GM12878 (cell line): ENCODE measurements around the gene PITRM1. TPM values are rescaled to one million over a fixed set of nuclear protein-coding genes. Genes with fewer than 3 reads are reported as not detected.

Experiments used
- ATAC-seq: fragments of 200-7000 bp; cut with Tn5 transposase; 3 replicates; pipeline ENCODE4 v1.9.1; 2020; ENCODE audit warnings: mild to moderate bottlenecking, moderate library complexity
- BruUV-seq: library from RNA; stranded (reverse); fragments of 400-500 nt; replicated peaks from 2 replicates; lab custom pipeline; 2021; lab: Mats Ljungman, UMichigan
- CTCF ChIA-PET: fragments of 300-600 bp; sonication (Branson Sonifier 250); formaldehyde crosslinking; extraction: SDS; loops from one replicate; lab custom pipeline; 2021; ENCODE audit warnings: inconsistent platforms; lab: Yijun Ruan, JAX
- POLR2A ChIA-PET: fragments of 350-600 bp; formaldehyde crosslinking; extraction: SDS; loops from one replicate; lab custom pipeline; 2021; ENCODE audit warnings: inconsistent platforms; lab: Charles Lee
- RAD21 ChIA-PET: fragments of 300-600 bp; sonication (Branson Sonifier 250); formaldehyde crosslinking; loops from one replicate; lab custom pipeline; 2023; ENCODE audit warnings: antibody characterized with exemption; ENCODE audit not compliant: unreplicated experiment; lab: Charles Lee
- SMC1A ChIA-PET: fragments of 300-600 bp; sonication (Branson Sonifier 250); formaldehyde crosslinking; loops from one replicate; lab custom pipeline; 2023; ENCODE audit not compliant: unreplicated experiment, uncharacterized antibody; lab: Charles Lee
- DNase-seq: peaks from one replicate; pipeline ENCODE4 v3.0.0-alpha.2; 2011; ENCODE audit warnings: low read depth, low spot score
- FAIRE-seq: peaks from 3 replicates; lab custom pipeline; 2011; peaks lifted over from hg19 to GRCh38; lab: Jason Lieb, UNC
- H2AFZ ChIP-seq: 2 replicates; pipeline ENCODE4 v1.6.0; 2011; ENCODE audit warnings: low read depth, low read length, control low read depth; ENCODE audit not compliant: control insufficient read depth
- H3K27ac ChIP-seq: 2 replicates; pipeline ENCODE4 v1.5.1; 2011; ENCODE audit warnings: control low read depth; ENCODE audit not compliant: control insufficient read depth, insufficient read depth
- H3K27me3 ChIP-seq, 2 experiments: replicated peaks in 1 of 2; 2 replicates each; pipeline versions ENCODE4 v1.6.0 to v1.6.1; 2011; ENCODE audit warnings: low read length in 1 of 2; ENCODE audit not compliant: control insufficient read depth in 2 of 2, insufficient read depth in 2 of 2
- H3K36me3 ChIP-seq, 2 experiments: 2 replicates each; pipeline ENCODE4 v1.5.1; 2011; ENCODE audit warnings: low read length in 1 of 2; ENCODE audit not compliant: control insufficient read depth in 2 of 2, insufficient read depth in 2 of 2
- H3K4me1 ChIP-seq: 2 replicates; pipeline ENCODE4 v1.6.1; 2011; ENCODE audit warnings: mild to moderate bottlenecking, low read length, moderate library complexity, mixed read lengths; ENCODE audit not compliant: control insufficient read depth, insufficient read depth
- H3K4me2 ChIP-seq: 2 replicates; pipeline ENCODE4 v1.6.0; 2011; ENCODE audit warnings: control low read depth; ENCODE audit not compliant: control insufficient read depth, insufficient read depth
- H3K4me3 ChIP-seq: fragments of 200-600 bp; sonication (generic); 2 replicates; pipeline ENCODE4 v1.5.1; 2016
- H3K79me2 ChIP-seq: 2 replicates; pipeline ENCODE4 v1.6.0; 2011; ENCODE audit warnings: low read length; ENCODE audit not compliant: control insufficient read depth, insufficient read depth
- H3K9ac ChIP-seq: 2 replicates; pipeline ENCODE4 v1.8.0; 2011; ENCODE audit warnings: low read length, control low read depth, mixed read lengths; ENCODE audit not compliant: control insufficient read depth, insufficient read depth
- H3K9me3 ChIP-seq: replicated peaks from 3 replicates; pipeline ENCODE4 v1.5.1; 2011; ENCODE audit warnings: mild to moderate bottlenecking, low read length; ENCODE audit not compliant: control insufficient read depth, insufficient read depth
- H4K20me1 ChIP-seq: 2 replicates; pipeline ENCODE4 v1.6.0; 2011; ENCODE audit not compliant: control insufficient read depth, insufficient read depth
- BCL11A ChIP-seq: IDR thresholded peaks from 2 replicates; pipeline ENCODE4 v1.6.1; 2011; ENCODE audit warnings: low read depth, low read length
- CHD4 ChIP-seq: fragments of 200-600 bp; sonication (generic); IDR thresholded peaks from 2 replicates; pipeline ENCODE4 v1.6.1; 2016; ENCODE audit warnings: mild to moderate bottlenecking
- DPF2 ChIP-seq: fragments of 450-650 bp; IDR thresholded peaks from 2 replicates; pipeline ENCODE4 v1.6.1; 2017; ENCODE audit warnings: mild to moderate bottlenecking
- E2F8 ChIP-seq: fragments of 450-650 bp; IDR thresholded peaks from 2 replicates; pipeline ENCODE4 v1.6.1; 2018; ENCODE audit warnings: mild to moderate bottlenecking, low read depth, moderate library complexity; ENCODE audit not compliant: partially characterized antibody
- EGR1 ChIP-seq, 2 experiments: IDR thresholded peaks; 1 replicate in 1 of 2; 2 replicates in 1 of 2; pipeline ENCODE4 v1.6.1; 2011 to 2012; ENCODE audit warnings: low read depth in 2 of 2, low read length in 2 of 2, borderline replicate concordance in 1 of 2, mild to moderate bottlenecking in 1 of 2, moderate library complexity in 1 of 2
- ELK1 ChIP-seq: IDR thresholded peaks from 2 replicates; pipeline ENCODE4 v1.6.1; 2012; ENCODE audit warnings: low read depth, low read length, improper control_type of control experiment
- EP300 ChIP-seq, 2 experiments: fragments of 150-350 bp in 1 of 2; IDR thresholded peaks; 2 replicates each; pipeline ENCODE4 v1.6.1; 2011 to 2012; ENCODE audit warnings: low read depth in 2 of 2, low read length in 2 of 2, borderline replicate concordance in 1 of 2, improper control_type of control experiment in 1 of 2, inconsistent platforms in 1 of 2; ENCODE audit not compliant: control insufficient read depth in 1 of 2
- IRF4 ChIP-seq: IDR thresholded peaks from 2 replicates; pipeline ENCODE4 v1.6.1; 2011; ENCODE audit warnings: low read depth, low read length
- JUNB ChIP-seq: IDR thresholded peaks from 2 replicates; pipeline ENCODE4 v1.6.1; 2016; ENCODE audit warnings: antibody characterized with exemption, mild to moderate bottlenecking
- PAX5 ChIP-seq: IDR thresholded peaks from 2 replicates; pipeline ENCODE4 v1.6.1; 2011; ENCODE audit warnings: low read depth, low read length, borderline replicate concordance
- SMARCA5 ChIP-seq: fragments of 450-650 bp; IDR thresholded peaks from 2 replicates; pipeline ENCODE4 v1.6.1; 2017; ENCODE audit warnings: mild to moderate bottlenecking
- ZNF274 ChIP-seq: IDR thresholded peaks from one replicate; pipeline ENCODE4 v1.8.0; 2011; ENCODE audit not compliant: insufficient read length, insufficient read depth
- WGBS: methylation state at CpG from one replicate; pipeline ENCODE4 v1.1.6; 2016; ENCODE audit warnings: low lambda C conversion rate; ENCODE audit not compliant: insufficient replicate concordance, insufficient coverage; ENCODE audit errors: missing lambda C conversion rate; 5-methylcytosine and 5-hydroxymethylcytosine counted together
- in situ Hi-C: fragments of 300-500 bp; cut with MboI; formaldehyde crosslinking; loops from 9 replicates; pipeline ENCODE4 v1.14.3; 2018; ENCODE audit warnings: mixed read lengths
- intact Hi-C: fragments of 100-400 bp; cut with micrococcal nuclease; formaldehyde crosslinking; loops from one replicate; pipeline ENCODE4 v1.14.2; 2022; ENCODE audit not compliant: unreplicated experiment
- polyA plus RNA-seq, 11 experiments: library from polyadenylated mRNA; depleted of rRNA in 4 of 11; unstranded in 6 of 11; stranded (reverse) in 5 of 11; fragments of >200 nt; fragmentation: Nextera tagmentation in 4 of 11; fragmentation: Illumina TruSeq in 1 of 11; extraction: Ambion mirVana in 4 of 11; extraction: Trizol in 1 of 11; gene quantifications; 1 replicate in 1 of 11; 2 replicates in 10 of 11; pipeline versions ENCODE4 v1.2.1 to v1.2.3, GENCODE V29; 2011 to 2016; ENCODE audit warnings: inconsistent platforms in 2 of 11, missing spikeins in 2 of 11, low read depth in 1 of 11
- total RNA-seq, 4 experiments: library from RNA; depleted of rRNA in 3 of 4; stranded (reverse); fragments of >200 nt in 3 of 4; fragmentation: Illumina TruSeq in 1 of 4; extraction: Trizol in 1 of 4; gene quantifications; 2 replicates each; pipeline versions ENCODE4 v1.2.1 to v1.2.3, GENCODE V29; 2013 to 2021
- TF ChIP-seq, protein P1 (sequence below): fragments of 150-350 bp; IDR thresholded peaks from 2 replicates; pipeline ENCODE4 v1.6.1; 2014; ENCODE audit warnings: mild to moderate bottlenecking, low read depth, low read length
- TF ChIP-seq, protein P2 (sequence below): IDR thresholded peaks from 2 replicates; pipeline ENCODE4 v1.6.1; 2012; ENCODE audit warnings: mild to moderate bottlenecking, low read depth, low read length

PITRM1 gene
- total and polyA plus RNA-seq, 10 of the 15 experiments (the other 5 are each of a cell fraction or from before 2014, with no cell fraction given) = 15.5 to 53.0 (median 45.0) TPM

GRCh38 chr10:3210251-3210877 is 37.8 kb upstream of the PITRM1 start:
- no TSS peak for BruUV-seq

More at GRCh38 chr10:3210251-3210877, 37.8 kb upstream of the PITRM1 start:
- TF ChIP-seq, protein P1, sequence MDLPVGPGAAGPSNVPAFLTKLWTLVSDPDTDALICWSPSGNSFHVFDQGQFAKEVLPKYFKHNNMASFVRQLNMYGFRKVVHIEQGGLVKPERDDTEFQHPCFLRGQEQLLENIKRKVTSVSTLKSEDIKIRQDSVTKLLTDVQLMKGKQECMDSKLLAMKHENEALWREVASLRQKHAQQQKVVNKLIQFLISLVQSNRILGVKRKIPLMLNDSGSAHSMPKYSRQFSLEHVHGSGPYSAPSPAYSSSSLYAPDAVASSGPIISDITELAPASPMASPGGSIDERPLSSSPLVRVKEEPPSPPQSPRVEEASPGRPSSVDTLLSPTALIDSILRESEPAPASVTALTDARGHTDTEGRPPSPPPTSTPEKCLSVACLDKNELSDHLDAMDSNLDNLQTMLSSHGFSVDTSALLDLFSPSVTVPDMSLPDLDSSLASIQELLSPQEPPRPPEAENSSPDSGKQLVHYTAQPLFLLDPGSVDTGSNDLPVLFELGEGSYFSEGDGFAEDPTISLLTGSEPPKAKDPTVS = no peak
- TF ChIP-seq EP300 (IDR thresholded peaks at IDR 0.05; ENCODE audit: borderline replicate concordance in 1 of 2, control insufficient read depth in 1 of 2, low read depth in 2 of 2, low read length in 2 of 2) (no peak), ZNF274 (no peak), DPF2 (no peak), EGR1 (IDR thresholded peaks at IDR 0.05; ENCODE audit: borderline replicate concordance in 1 of 2, low read depth in 2 of 2, low read length in 2 of 2) (no peak), JUNB (no peak), E2F8 (no peak), ELK1 (no peak), SMARCA5 (no peak), IRF4 (no peak), PAX5 (no peak), CHD4 (no peak), BCL11A (no peak)
- TF ChIP-seq, protein P2, sequence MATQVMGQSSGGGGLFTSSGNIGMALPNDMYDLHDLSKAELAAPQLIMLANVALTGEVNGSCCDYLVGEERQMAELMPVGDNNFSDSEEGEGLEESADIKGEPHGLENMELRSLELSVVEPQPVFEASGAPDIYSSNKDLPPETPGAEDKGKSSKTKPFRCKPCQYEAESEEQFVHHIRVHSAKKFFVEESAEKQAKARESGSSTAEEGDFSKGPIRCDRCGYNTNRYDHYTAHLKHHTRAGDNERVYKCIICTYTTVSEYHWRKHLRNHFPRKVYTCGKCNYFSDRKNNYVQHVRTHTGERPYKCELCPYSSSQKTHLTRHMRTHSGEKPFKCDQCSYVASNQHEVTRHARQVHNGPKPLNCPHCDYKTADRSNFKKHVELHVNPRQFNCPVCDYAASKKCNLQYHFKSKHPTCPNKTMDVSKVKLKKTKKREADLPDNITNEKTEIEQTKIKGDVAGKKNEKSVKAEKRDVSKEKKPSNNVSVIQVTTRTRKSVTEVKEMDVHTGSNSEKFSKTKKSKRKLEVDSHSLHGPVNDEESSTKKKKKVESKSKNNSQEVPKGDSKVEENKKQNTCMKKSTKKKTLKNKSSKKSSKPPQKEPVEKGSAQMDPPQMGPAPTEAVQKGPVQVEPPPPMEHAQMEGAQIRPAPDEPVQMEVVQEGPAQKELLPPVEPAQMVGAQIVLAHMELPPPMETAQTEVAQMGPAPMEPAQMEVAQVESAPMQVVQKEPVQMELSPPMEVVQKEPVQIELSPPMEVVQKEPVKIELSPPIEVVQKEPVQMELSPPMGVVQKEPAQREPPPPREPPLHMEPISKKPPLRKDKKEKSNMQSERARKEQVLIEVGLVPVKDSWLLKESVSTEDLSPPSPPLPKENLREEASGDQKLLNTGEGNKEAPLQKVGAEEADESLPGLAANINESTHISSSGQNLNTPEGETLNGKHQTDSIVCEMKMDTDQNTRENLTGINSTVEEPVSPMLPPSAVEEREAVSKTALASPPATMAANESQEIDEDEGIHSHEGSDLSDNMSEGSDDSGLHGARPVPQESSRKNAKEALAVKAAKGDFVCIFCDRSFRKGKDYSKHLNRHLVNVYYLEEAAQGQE = no peak
- DNase-seq (no peak), FAIRE-seq (no peak), ATAC-seq (no peak)
- no peaks in the 10 kb centered on the region for H3K4me1 ChIP-seq
- no peak overlapping the region for H2AFZ ChIP-seq
- SMC1A ChIA-PET = no interaction called here
- H3K9ac ChIP-seq = no peak overlapping the region
- CTCF ChIA-PET = no interaction called here
- H3K27me3 ChIP-seq = peaks cover 0 to 1% of the 10 kb centered on the region in 2 experiments; a peak in 2 of 4 replicates
- no peak overlapping the region for H3K27ac ChIP-seq
- POLR2A ChIA-PET = no interaction called here
- no peaks in the 10 kb centered on the region for H3K79me2 ChIP-seq
- intact Hi-C loops = no loop called here
- 21% methylated on average over 10 of the region's 10 CpGs for WGBS
- RAD21 ChIA-PET = no interaction called here
- no peaks in the 10 kb centered on the region for H3K36me3 ChIP-seq
- no peak overlapping the region for H3K4me2 ChIP-seq
- no peaks in the 10 kb centered on the region for H3K9me3 ChIP-seq
- no peaks in the 10 kb centered on the region for H4K20me1 ChIP-seq
- in situ Hi-C loops = no loop called here
- H3K4me3 ChIP-seq = no peak overlapping the region
